ENCODE results near the gene AFTPH. TPM values are rescaled to one million over a fixed set of nuclear protein-coding genes. Genes with fewer than 3 reads are reported as not detected.

Gene AFTPH
- total RNA-seq, 3 donors from 2014 or later: 33.4 to 75.8 (median 55.1) TPM

DNA sequence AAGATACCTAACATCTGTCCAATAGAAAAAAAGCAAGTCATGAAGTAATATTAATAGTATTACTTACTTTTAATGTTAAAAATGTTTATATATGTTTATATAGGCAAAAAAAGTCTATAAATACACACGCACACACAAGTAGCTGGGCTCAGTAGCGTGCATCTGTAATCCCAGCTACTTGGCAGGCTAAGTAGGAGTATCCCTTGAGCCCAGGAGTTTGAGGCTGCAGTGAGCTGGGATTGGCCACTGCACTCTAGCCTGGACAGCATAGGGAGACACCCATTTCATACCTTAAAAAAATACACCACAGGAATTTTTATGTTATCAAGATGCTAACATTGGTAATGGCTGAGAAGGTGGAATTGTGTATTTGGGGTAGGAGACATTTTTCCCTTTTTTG is 17.4 kb upstream of the AFTPH start:
- Histone ChIP-seq H3K27me3 (no peaks in the 10 kb centered on the region), H3K4me3 (no peak overlapping the region), H3K9me3 (no peaks in the 10 kb centered on the region), H3K27ac (no peak overlapping the region), H3K36me3 (no peaks in the 10 kb centered on the region), H3K4me1 (no peaks in the 10 kb centered on the region)
- no peak for DNase-seq (ENCODE audit: low spot score in 2 of 2)
- intact Hi-C loops (cut with DNase I; ENCODE audit: low total_unique reads): no loop called here
- TF ChIP-seq POLR2AphosphoS5 (IDR thresholded peaks at IDR 0.05) (no peak), POLR2A (IDR thresholded peaks at IDR 0.05) (no peak)
- TF ChIP-seq, protein P1, sequence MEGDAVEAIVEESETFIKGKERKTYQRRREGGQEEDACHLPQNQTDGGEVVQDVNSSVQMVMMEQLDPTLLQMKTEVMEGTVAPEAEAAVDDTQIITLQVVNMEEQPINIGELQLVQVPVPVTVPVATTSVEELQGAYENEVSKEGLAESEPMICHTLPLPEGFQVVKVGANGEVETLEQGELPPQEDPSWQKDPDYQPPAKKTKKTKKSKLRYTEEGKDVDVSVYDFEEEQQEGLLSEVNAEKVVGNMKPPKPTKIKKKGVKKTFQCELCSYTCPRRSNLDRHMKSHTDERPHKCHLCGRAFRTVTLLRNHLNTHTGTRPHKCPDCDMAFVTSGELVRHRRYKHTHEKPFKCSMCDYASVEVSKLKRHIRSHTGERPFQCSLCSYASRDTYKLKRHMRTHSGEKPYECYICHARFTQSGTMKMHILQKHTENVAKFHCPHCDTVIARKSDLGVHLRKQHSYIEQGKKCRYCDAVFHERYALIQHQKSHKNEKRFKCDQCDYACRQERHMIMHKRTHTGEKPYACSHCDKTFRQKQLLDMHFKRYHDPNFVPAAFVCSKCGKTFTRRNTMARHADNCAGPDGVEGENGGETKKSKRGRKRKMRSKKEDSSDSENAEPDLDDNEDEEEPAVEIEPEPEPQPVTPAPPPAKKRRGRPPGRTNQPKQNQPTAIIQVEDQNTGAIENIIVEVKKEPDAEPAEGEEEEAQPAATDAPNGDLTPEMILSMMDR (IDR thresholded peaks at IDR 0.05): no peak

DNA sequence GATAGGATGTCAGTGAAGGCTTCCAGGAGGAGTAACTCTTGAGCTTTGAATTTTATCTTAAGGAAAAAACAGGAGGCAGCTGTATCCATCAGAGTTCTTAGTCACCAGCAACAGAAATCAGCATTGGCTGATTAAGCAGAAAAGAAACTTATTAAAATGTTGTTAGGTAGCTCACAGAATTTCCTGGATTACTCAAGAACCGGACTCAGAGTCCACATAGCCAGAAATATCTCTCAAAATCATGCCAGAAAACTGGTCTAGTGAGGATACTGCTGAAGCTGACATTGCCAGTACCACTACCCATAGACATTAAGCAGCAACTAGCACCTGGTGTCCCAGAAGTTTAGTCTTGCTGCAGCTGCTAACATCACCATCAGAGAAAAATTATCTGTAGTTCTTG is 10.1 kb upstream of the AFTPH start:
- intact Hi-C loops (cut with DNase I; ENCODE audit: low total_unique reads): no loop called here
- H3K4me3 ChIP-seq: no peak overlapping the region
- TF ChIP-seq POLR2A (IDR thresholded peaks at IDR 0.05): no peak
- no peak for TF ChIP-seq POLR2AphosphoS5 (IDR thresholded peaks at IDR 0.05)
- TF ChIP-seq, protein P1 (IDR thresholded peaks at IDR 0.05): no peak
- no peaks in the 10 kb centered on the region for H3K9me3 ChIP-seq
- H3K36me3 ChIP-seq: no peaks in the 10 kb centered on the region
- DNase-seq (ENCODE audit: low spot score in 2 of 2): no peak
- H3K4me1 ChIP-seq: no peaks in the 10 kb centered on the region
- no peak overlapping the region for H3K27ac ChIP-seq
- H3K27me3 ChIP-seq: no peaks in the 10 kb centered on the region

DNA sequence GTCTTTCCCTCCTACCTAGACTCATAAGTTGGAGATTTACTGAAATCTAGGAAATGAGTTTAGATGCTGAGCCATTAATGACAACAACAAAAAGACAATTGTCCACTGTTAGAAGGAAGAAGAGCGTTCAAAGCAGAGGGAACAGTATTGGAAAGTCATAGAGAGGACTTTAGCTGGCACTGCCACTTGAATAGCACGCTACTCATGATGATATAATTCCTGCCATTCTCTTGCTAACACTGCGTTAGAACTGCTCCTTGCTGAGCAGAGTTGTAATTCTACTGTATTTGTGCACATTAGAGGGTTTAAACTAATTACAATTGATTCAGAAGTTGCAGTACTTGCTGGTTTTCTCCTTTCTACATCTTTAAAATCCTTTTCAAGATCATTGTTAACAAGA is 9.0 kb upstream of the AFTPH start:
- H3K4me3 ChIP-seq: no peak overlapping the region
- no peak for DNase-seq (ENCODE audit: low spot score in 2 of 2)
- H3K4me1 ChIP-seq: no peaks in the 10 kb centered on the region
- H3K27me3 ChIP-seq: no peaks in the 10 kb centered on the region
- intact Hi-C loops (cut with DNase I; ENCODE audit: low total_unique reads): no loop called here
- H3K9me3 ChIP-seq: no peaks in the 10 kb centered on the region
- no peak overlapping the region for H3K27ac ChIP-seq
- TF ChIP-seq, protein P1 (IDR thresholded peaks at IDR 0.05): no peak
- TF ChIP-seq POLR2AphosphoS5 (IDR thresholded peaks at IDR 0.05) (no peak), POLR2A (IDR thresholded peaks at IDR 0.05) (no peak)
- H3K36me3 ChIP-seq: no peaks in the 10 kb centered on the region

DNA sequence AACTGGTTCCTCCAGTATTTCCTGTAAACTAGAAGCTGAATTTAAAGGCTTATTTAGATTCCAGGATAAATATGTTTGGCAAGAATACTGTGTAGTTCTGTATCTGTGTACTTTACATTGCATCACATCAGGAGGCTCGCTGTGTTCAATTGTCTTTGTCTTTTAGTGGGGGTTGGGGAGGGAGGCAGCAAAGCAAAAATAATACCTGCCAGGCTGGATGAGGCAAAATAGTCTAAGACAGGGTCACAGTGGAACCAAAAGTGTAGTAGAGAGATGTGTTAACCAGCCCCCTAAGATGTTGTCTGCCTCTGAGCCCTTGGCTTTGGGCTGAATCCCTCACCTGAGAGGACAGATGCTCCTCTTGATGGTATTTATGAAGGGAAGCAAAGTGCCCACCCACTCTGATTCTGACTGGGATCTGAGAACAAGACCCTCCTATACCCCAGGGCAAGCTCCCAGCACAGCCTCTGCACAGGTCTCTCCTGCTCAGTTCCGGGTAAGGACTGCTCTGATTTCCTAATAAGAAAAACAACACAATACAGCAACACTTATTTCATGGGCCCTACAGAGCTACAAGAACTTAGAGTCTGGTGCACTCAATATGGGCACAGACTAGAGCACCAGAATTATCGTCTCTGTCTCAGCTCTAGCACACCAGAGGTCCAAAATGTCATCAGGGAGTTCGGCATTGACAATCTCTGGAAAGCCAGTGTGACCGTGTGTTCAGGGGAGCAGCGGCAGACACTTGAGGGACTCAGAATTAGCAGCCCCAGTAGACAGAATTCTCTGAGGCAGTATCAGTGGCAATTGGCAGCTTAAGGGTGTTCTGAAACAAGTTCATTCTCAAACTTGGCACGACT is 7.2 kb upstream of the AFTPH start:
- TF ChIP-seq POLR2AphosphoS5 (IDR thresholded peaks at IDR 0.05) (no peak), POLR2A (IDR thresholded peaks at IDR 0.05) (no peak)
- TF ChIP-seq, protein P1 (IDR thresholded peaks at IDR 0.05): no peak
- Histone ChIP-seq H3K36me3 (no peaks in the 10 kb centered on the region), H3K27me3 (no peaks in the 10 kb centered on the region), H3K4me3 (no peak overlapping the region), H3K4me1 (no peaks in the 10 kb centered on the region), H3K9me3 (no peaks in the 10 kb centered on the region), H3K27ac (peak overlapping the region in 1 of 2 donors; percentile 64)
- intact Hi-C loops (cut with DNase I; ENCODE audit: low total_unique reads): no loop called here
- DNase-seq (ENCODE audit: low spot score in 2 of 2): no peak

DNA sequence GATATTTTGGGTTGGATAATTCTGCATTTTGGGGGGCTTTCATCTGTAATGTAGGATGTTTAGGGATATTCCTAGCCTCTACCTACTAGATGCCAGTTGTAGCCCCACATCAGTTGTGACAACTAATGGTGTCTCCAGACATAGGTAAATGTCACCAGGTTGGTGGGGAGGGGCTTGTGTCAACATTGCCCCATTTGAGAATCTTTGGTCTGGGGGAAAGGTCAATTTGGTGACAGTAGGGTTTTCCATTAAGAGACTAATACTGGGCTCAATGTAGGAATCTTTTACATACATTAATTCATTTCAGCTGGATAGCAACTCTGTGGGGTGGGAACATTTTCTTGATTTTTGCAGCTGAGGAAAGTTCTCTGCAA is 6.6 kb upstream of the AFTPH start:
- TF ChIP-seq, protein P1 (IDR thresholded peaks at IDR 0.05): no peak
- TF ChIP-seq POLR2A (IDR thresholded peaks at IDR 0.05): no peak
- no peak for TF ChIP-seq POLR2AphosphoS5 (IDR thresholded peaks at IDR 0.05)
- no peak for DNase-seq (ENCODE audit: low spot score in 2 of 2)
- no peak overlapping the region for H3K4me3 ChIP-seq
- H3K27ac ChIP-seq: peak overlapping the region in 1 of 2 donors; percentile 64
- no peaks in the 10 kb centered on the region for H3K4me1 ChIP-seq
- intact Hi-C loops (cut with DNase I; ENCODE audit: low total_unique reads): no loop called here
- no peaks in the 10 kb centered on the region for H3K36me3 ChIP-seq
- no peaks in the 10 kb centered on the region for H3K9me3 ChIP-seq
- H3K27me3 ChIP-seq: no peaks in the 10 kb centered on the region
